RWPE2 (cell line): ENCODE data around the gene PDS5B.

Experiments
- ATAC-seq: fragments of 200-7000 bp; cut with Tn5 transposase; 3 replicates; pipeline ENCODE4 v1.9.1; 2021; ENCODE audit warnings: low read depth
- DNase-seq: peaks from one replicate; pipeline ENCODE4 v3.0.0-alpha.2; 2020; ENCODE audit warnings: low spot score
- H3K27ac ChIP-seq: fragments of 450-650 bp; 2 replicates; pipeline ENCODE4 v1.5.1; 2017; ENCODE audit warnings: mild to moderate bottlenecking; ENCODE audit not compliant: poor library complexity, severe bottlenecking
- H3K27me3 ChIP-seq: fragments of 250-450 bp; sonication (Bioruptor Pico); 2 replicates; pipeline ENCODE4 v1.5.1; 2021; ENCODE audit warnings: mild to moderate bottlenecking, moderate library complexity; ENCODE audit not compliant: insufficient read depth, poor library complexity, severe bottlenecking
- H3K36me3 ChIP-seq: fragments of 250-450 bp; sonication (Bioruptor Pico); 2 replicates; pipeline ENCODE4 v1.5.1; 2020; ENCODE audit warnings: low read depth, mild to moderate bottlenecking, moderate library complexity
- H3K4me1 ChIP-seq: fragments of 250-450 bp; sonication (Bioruptor Pico); 2 replicates; pipeline ENCODE4 v1.5.1; 2021; ENCODE audit warnings: mild to moderate bottlenecking, moderate library complexity; ENCODE audit not compliant: insufficient read depth, poor library complexity, severe bottlenecking
- H3K4me3 ChIP-seq: fragments of 250-450 bp; sonication (Bioruptor Pico); 2 replicates; pipeline ENCODE4 v1.5.1; 2021; ENCODE audit warnings: mild to moderate bottlenecking, moderate library complexity; ENCODE audit not compliant: severe bottlenecking
- H3K9me3 ChIP-seq: fragments of 250-450 bp; sonication (Bioruptor Pico); 2 replicates; pipeline ENCODE4 v1.5.1; 2021; ENCODE audit warnings: mild to moderate bottlenecking, moderate library complexity; ENCODE audit not compliant: severe bottlenecking
- CTCF ChIP-seq: fragments of 450-650 bp; IDR thresholded peaks from one replicate; pipeline ENCODE4 v1.5.1; 2017; ENCODE audit warnings: mild to moderate bottlenecking, moderate library complexity; ENCODE audit not compliant: poor library complexity, severe bottlenecking

The PDS5B gene

GRCh38 chr13:32589471-32589870 is 3.2 kb downstream of the PDS5B start:
- Histone ChIP-seq H3K27ac (no peak overlapping the region), H3K4me3 (no peak overlapping the region), H3K4me1 (peaks cover 9% of the 10 kb centered on the region), H3K36me3 (no peaks in the 10 kb centered on the region), H3K27me3 (no peaks in the 10 kb centered on the region), H3K9me3 (no peaks in the 10 kb centered on the region)
- ATAC-seq: no peak
- no peak for DNase-seq
- no peak for TF ChIP-seq CTCF

GRCh38 chr13:32590266-32590665 is 4.0 kb downstream of the PDS5B start:
- Histone ChIP-seq H3K4me1 (peaks cover 9% of the 10 kb centered on the region), H3K27ac (no peak overlapping the region), H3K4me3 (no peak overlapping the region), H3K27me3 (no peaks in the 10 kb centered on the region), H3K36me3 (no peaks in the 10 kb centered on the region), H3K9me3 (no peaks in the 10 kb centered on the region)
- no peak for ATAC-seq
- TF ChIP-seq CTCF: no peak
- no peak for DNase-seq

GRCh38 chr13:32592082-32592481 is 5.8 kb downstream of the PDS5B start:
- H3K27me3 ChIP-seq: no peaks in the 10 kb centered on the region
- H3K4me3 ChIP-seq: no peak overlapping the region
- peaks cover 9% of the 10 kb centered on the region for H3K4me1 ChIP-seq
- H3K9me3 ChIP-seq: no peaks in the 10 kb centered on the region
- TF ChIP-seq CTCF: no peak
- no peak overlapping the region for H3K27ac ChIP-seq
- ATAC-seq (no peak), DNase-seq (no peak)
- no peaks in the 10 kb centered on the region for H3K36me3 ChIP-seq

GRCh38 chr13:32594157-32594738 is 8.0 kb downstream of the PDS5B start:
- ATAC-seq (no peak), DNase-seq (no peak)
- Histone ChIP-seq H3K9me3 (no peaks in the 10 kb centered on the region), H3K4me1 (peaks cover 5% of the 10 kb centered on the region), H3K36me3 (no peaks in the 10 kb centered on the region), H3K4me3 (no peak overlapping the region), H3K27ac (no peak overlapping the region), H3K27me3 (no peaks in the 10 kb centered on the region)
- TF ChIP-seq CTCF: no peak

- DNase-seq: no peak
- H3K27me3 ChIP-seq: no peaks in the 10 kb centered on the region
- H3K36me3 ChIP-seq: no peaks in the 10 kb centered on the region
- H3K27ac ChIP-seq: no peak overlapping the region
- H3K4me3 ChIP-seq: no peak overlapping the region
- no peak for TF ChIP-seq CTCF
- no peaks in the 10 kb centered on the region for H3K4me1 ChIP-seq
- no peaks in the 10 kb centered on the region for H3K9me3 ChIP-seq
- no peak for ATAC-seq
These were observed 9.1 kb downstream of the PDS5B start for GRCh38 chr13:32595306-32595705.
